Measurements from ENCODE around the gene CFAP141. TPM values are rescaled to one million over a fixed set of nuclear protein-coding genes. Genes with fewer than 3 reads are reported as not detected.

The CFAP141 gene
- total RNA-seq, 1 experiment from 2014 or later, result not detected

GRCh38 chr1:154219541-154219940 lies 13.4 kb upstream of the CFAP141 start (continued):
- TF ChIP-seq EZH2 (IDR thresholded peaks at IDR 0.05) (no peak), ZNF274 (IDR thresholded peaks at IDR 0.05; ENCODE audit: low read depth, low read length) (no peak), ZFX (IDR thresholded peaks at IDR 0.05) (no peak)

DNA sequence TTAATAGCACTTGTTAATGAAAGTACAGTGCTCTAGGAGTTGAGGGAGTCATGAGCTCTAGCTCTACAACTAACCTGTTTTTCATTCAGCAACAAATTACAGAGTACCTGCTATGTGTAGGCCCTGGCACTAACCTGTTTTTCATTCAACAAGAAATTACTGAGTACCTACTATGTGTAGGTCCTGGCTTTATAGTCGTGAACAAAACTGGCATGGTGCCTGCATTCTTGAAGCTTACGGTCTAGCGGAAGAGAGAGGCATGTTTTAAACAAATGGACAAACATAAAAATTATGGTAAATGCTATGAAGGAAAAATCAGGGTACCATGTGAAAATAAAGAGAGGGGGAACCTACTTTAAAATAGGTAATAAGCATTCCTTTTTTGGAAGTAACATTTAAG lies 12.4 kb upstream of the CFAP141 start:
- peaks cover 91% of the 10 kb centered on the region for H3K79me2 ChIP-seq (ENCODE audit: insufficient read depth, low read length)

DNA sequence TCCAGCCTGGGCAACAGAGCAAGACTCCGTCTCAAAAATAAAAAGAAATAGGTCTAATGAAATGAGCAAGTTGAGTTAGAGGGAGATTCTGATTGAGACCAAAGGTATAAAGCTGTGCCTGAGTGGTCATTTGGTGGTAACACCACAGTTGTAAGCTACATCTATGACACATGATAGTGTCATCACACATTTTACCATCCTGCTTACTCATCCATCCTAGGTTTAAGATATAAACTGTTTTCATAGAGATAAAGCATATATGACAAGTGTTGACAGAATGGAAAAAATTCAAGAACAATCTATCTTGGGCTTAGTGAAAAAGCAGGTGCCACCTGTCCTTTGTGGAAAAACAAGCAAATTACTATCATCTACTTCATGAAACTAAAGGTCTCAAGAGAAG lies 7.1 kb upstream of the CFAP141 start:
- H2AFZ ChIP-seq (ENCODE audit: low read depth, low read length, poor library complexity, severe bottlenecking), result no peak overlapping the region
- BruUV-seq (replicated peaks), result no TSS peak
- ATAC-seq, result 0 out of 2 replicates have a peak, but pooled peaks have one; percentile 25
- no peak overlapping the region for H3K4me3 ChIP-seq (replicated peaks in 1 of 2; ENCODE audit: low read depth in 1 of 2, low read length in 2 of 2)
- POLR2A ChIA-PET, result no interaction called here
- DNase-seq (ENCODE audit: low read depth, low spot score), result no peak
- no peaks in the 10 kb centered on the region for H3K27me3 ChIP-seq (ENCODE audit: insufficient read depth, low read length)
- TF ChIP-seq POLR2A (IDR thresholded peaks at IDR 0.05; ENCODE audit: borderline replicate concordance, extremely low read depth, insufficient read depth, insufficient read length) (no peak), JUND (IDR thresholded peaks at IDR 0.05) (peak; percentile 43), FOSL1 (IDR thresholded peaks at IDR 0.05; ENCODE audit: low read depth) (peak; percentile 63)
- no peaks in the 10 kb centered on the region for H3K9me3 ChIP-seq (ENCODE audit: control insufficient read depth in 1 of 2, insufficient read depth in 1 of 2, low read depth in 1 of 2, low read length in 2 of 2)
- H3K4me1 ChIP-seq (ENCODE audit: control insufficient read depth in 1 of 2, insufficient read depth in 2 of 2, low read length in 2 of 2), result peaks cover 0 to 12% of the 10 kb centered on the region in 2 experiments; a peak in 2 of 4 replicates
- H4K20me1 ChIP-seq (ENCODE audit: insufficient read depth), result no peaks in the 10 kb centered on the region
- CTCF ChIA-PET, result no interaction called here
- RAD21 ChIA-PET (ENCODE audit: low non-redundant PET in 1 of 2, low total read pairs in 2 of 2, uncharacterized antibody in 2 of 2, unreplicated experiment in 2 of 2), result no interaction called here
- H3K9me2 ChIP-seq (ENCODE audit: insufficient read depth), result no peaks in the 10 kb centered on the region
- H3K9ac ChIP-seq (ENCODE audit: low read length), result no peak overlapping the region
- H3K36me3 ChIP-seq (ENCODE audit: control insufficient read depth in 1 of 2, insufficient read depth in 2 of 2, low read length in 2 of 2), result peaks cover 45 to 53% of the 10 kb centered on the region in 2 experiments
- no peak overlapping the region for H3K27ac ChIP-seq (ENCODE audit: low read depth, low read length)
- peak overlapping the region; percentile 18; the same call in 1 of the 2 replicates for H3K4me2 ChIP-seq (ENCODE audit: low read length)
- H3K79me2 ChIP-seq (ENCODE audit: insufficient read depth, low read length), result peaks cover 53% of the 10 kb centered on the region
- intact Hi-C loops (cut with micrococcal nuclease), result no loop called here

More for the DNA sequence above, 12.4 kb upstream of the CFAP141 start:
- peaks cover 8 to 29% of the 10 kb centered on the region in 2 experiments; a peak in 3 of 4 replicates for H3K4me1 ChIP-seq (ENCODE audit: control insufficient read depth in 1 of 2, insufficient read depth in 2 of 2, low read length in 2 of 2)
- CTCF ChIA-PET, result no interaction called here
- RAD21 ChIA-PET (ENCODE audit: low non-redundant PET in 1 of 2, low total read pairs in 2 of 2, uncharacterized antibody in 2 of 2, unreplicated experiment in 2 of 2), result no interaction called here
- no peak for DNase-seq (ENCODE audit: low read depth, low spot score)
- no peaks in the 10 kb centered on the region for H3K27me3 ChIP-seq (ENCODE audit: insufficient read depth, low read length)
- no peaks in the 10 kb centered on the region for H3K9me3 ChIP-seq (ENCODE audit: control insufficient read depth in 1 of 2, insufficient read depth in 1 of 2, low read depth in 1 of 2, low read length in 2 of 2)
- H3K36me3 ChIP-seq (ENCODE audit: control insufficient read depth in 1 of 2, insufficient read depth in 2 of 2, low read length in 2 of 2), result peaks cover 17 to 36% of the 10 kb centered on the region in 2 experiments; a peak in 2 of 4 replicates
- H4K20me1 ChIP-seq (ENCODE audit: insufficient read depth), result no peaks in the 10 kb centered on the region
- intact Hi-C loops (cut with micrococcal nuclease), result no loop called here
- POLR2A ChIA-PET, result interaction anchor here (1.2 to 1.5 kb wide), 2 partner anchors 14 to 19 kb away, joined by 3 to 4 read pairs; no protein-coding TSS in a partner anchor
- no peak overlapping the region for H2AFZ ChIP-seq (ENCODE audit: low read depth, low read length, poor library complexity, severe bottlenecking)
- no peak overlapping the region for H3K27ac ChIP-seq (ENCODE audit: low read depth, low read length)
- BruUV-seq (replicated peaks), result no TSS peak
- no peak for ATAC-seq
- H3K4me2 ChIP-seq (ENCODE audit: low read length), result peak overlapping the region; percentile 85
- no peaks in the 10 kb centered on the region for H3K9me2 ChIP-seq (ENCODE audit: insufficient read depth)
- no peak for TF ChIP-seq JUND (IDR thresholded peaks at IDR 0.05)
- no peak for TF ChIP-seq CEBPB (IDR thresholded peaks at IDR 0.05; ENCODE audit: low read depth)
- TF ChIP-seq SRF (IDR thresholded peaks at IDR 0.05; ENCODE audit: low read depth), result no peak
- no peak for TF ChIP-seq EGR1 (IDR thresholded peaks at IDR 0.05; ENCODE audit: low read depth)
- TF ChIP-seq ZFX (IDR thresholded peaks at IDR 0.05), result no peak
- no peak for TF ChIP-seq RAD21 (IDR thresholded peaks at IDR 0.05; ENCODE audit: low read depth)
- no peak for TF ChIP-seq SP1 (IDR thresholded peaks at IDR 0.05; ENCODE audit: low read depth)
- peak overlapping the region in 1 of 2 experiments; percentile 81; a peak in 2 of 4 replicates for H3K4me3 ChIP-seq (replicated peaks in 1 of 2; ENCODE audit: low read depth in 1 of 2, low read length in 2 of 2)
- peak overlapping the region; percentile 95 for H3K9ac ChIP-seq (ENCODE audit: low read length)

All from HCT116 (cell line).